ENCODE results near the gene AK8. TPM values are rescaled to one million over a fixed set of nuclear protein-coding genes. Genes with fewer than 3 reads are reported as not detected.

AK8 gene
- total and polyA plus RNA-seq, 5 donors: 0.25 to 1.0 (median 0.33) TPM

DNA sequence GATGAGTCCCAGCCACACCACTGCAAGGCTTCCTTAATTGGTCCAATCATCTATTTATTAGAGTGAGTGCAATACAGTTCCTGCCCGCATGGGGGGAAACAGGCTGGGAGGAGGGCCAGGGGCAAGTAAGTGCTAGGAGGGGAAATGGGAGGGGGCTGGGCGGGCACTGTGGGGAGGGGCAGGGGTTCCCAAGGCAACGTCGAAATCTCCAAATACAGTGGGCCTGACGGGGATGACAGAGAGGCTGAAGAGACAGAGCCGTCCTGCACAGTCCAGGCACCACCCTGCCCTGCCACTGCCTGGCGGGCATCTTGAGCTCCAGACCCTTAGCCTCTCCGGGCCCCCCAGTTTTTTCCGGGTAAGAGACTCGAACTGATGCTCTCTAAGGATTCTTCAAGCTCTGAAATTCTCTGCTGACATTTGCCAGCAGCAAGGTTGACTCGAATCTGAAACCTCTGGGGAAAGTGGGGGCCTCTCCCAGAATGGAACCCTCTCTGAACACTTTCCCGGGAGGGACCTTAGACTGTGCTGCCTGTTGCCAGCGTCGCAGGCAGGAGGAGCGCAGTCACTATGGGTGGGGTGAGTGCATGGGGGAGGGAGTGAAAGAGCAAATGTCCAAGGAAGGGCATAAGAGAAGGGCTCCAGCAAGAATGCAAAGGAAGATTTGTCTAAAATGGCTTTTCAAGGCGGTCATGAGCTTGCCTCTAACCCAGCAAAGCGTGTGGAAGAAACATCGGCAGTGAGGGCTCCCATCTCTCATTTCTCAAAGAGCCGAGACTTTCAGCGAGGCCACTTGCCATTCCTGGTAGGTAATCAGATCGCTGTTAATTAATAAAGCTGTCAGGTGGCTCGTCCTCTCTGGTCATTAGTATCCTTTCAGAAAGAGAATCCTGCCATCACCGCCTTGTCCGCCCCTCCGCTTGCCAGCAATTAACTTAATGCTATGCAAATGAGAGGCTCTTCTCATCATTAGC is 108.9 kb downstream of the AK8 start:
- Histone ChIP-seq H3K9me3 (ENCODE audit: control insufficient read depth, low read length) (no peaks in the 10 kb centered on the region), H3K4me1 (ENCODE audit: control insufficient read depth, insufficient read depth, low read length) (peaks cover 1% of the 10 kb centered on the region), H3K4me3 (ENCODE audit: low read length) (peak overlapping the region; percentile 60), H3K27ac (ENCODE audit: low read length) (peak overlapping the region; percentile 76), H3K27me3 (ENCODE audit: control insufficient read depth, insufficient read depth) (no peaks in the 10 kb centered on the region)
- WGBS: 1% methylated on average over 25 of the region's 25 CpGs
- DNase-seq (peak; percentile 62 to 79 (median 73)), ATAC-seq (peak; percentile 85 to 90)
- intact Hi-C loops (cut with DNase I): no loop called here

GRCh38 chr9:132763574-132763973 is 114.5 kb downstream of the AK8 start:
- Histone ChIP-seq H3K4me1 (ENCODE audit: control insufficient read depth, insufficient read depth, low read length) (no peaks in the 10 kb centered on the region), H3K27ac (ENCODE audit: low read length) (no peak overlapping the region), H3K4me3 (ENCODE audit: low read length) (no peak overlapping the region), H3K9me3 (ENCODE audit: control insufficient read depth, low read length) (no peaks in the 10 kb centered on the region), H3K27me3 (ENCODE audit: control insufficient read depth, insufficient read depth) (no peaks in the 10 kb centered on the region)
- WGBS: 84% methylated on average over 3 of the region's 3 CpGs
- no peak for ATAC-seq
- DNase-seq: no peak
- intact Hi-C loops (cut with DNase I): no loop called here

GRCh38 chr9:132762896-132763295 is 115.2 kb downstream of the AK8 start:
- ATAC-seq (no peak), DNase-seq (no peak)
- intact Hi-C loops (cut with DNase I): no loop called here
- 86% methylated on average over 4 of the region's 4 CpGs for WGBS
- Histone ChIP-seq H3K27me3 (ENCODE audit: control insufficient read depth, insufficient read depth) (no peaks in the 10 kb centered on the region), H3K9me3 (ENCODE audit: control insufficient read depth, low read length) (no peaks in the 10 kb centered on the region), H3K27ac (ENCODE audit: low read length) (no peak overlapping the region), H3K4me1 (ENCODE audit: control insufficient read depth, insufficient read depth, low read length) (no peaks in the 10 kb centered on the region), H3K4me3 (ENCODE audit: low read length) (no peak overlapping the region)

GRCh38 chr9:132761602-132762001 is 116.5 kb downstream of the AK8 start:
- Histone ChIP-seq H3K27ac (ENCODE audit: low read length) (no peak overlapping the region), H3K4me1 (ENCODE audit: control insufficient read depth, insufficient read depth, low read length) (no peaks in the 10 kb centered on the region), H3K4me3 (ENCODE audit: low read length) (no peak overlapping the region), H3K9me3 (ENCODE audit: control insufficient read depth, low read length) (no peaks in the 10 kb centered on the region), H3K27me3 (ENCODE audit: control insufficient read depth, insufficient read depth) (no peaks in the 10 kb centered on the region)
- DNase-seq: no peak
- intact Hi-C loops (cut with DNase I): no loop called here
- no peak for ATAC-seq
- 86% methylated on average over 1 of the region's 1 CpG for WGBS

GRCh38 chr9:132760057-132760456 is 118.0 kb downstream of the AK8 start:
- ATAC-seq: no peak
- Histone ChIP-seq H3K4me3 (ENCODE audit: low read length) (no peak overlapping the region), H3K9me3 (ENCODE audit: control insufficient read depth, low read length) (no peaks in the 10 kb centered on the region), H3K27me3 (ENCODE audit: control insufficient read depth, insufficient read depth) (no peaks in the 10 kb centered on the region), H3K4me1 (ENCODE audit: control insufficient read depth, insufficient read depth, low read length) (no peaks in the 10 kb centered on the region), H3K27ac (ENCODE audit: low read length) (no peak overlapping the region)
- WGBS: 83% methylated on average over 1 of the region's 1 CpG
- intact Hi-C loops (cut with DNase I): no loop called here
- DNase-seq: no peak

- H3K27ac ChIP-seq (ENCODE audit: low read length): no peak overlapping the region
- no peak overlapping the region for H3K4me3 ChIP-seq (ENCODE audit: low read length)
- intact Hi-C loops (cut with DNase I): no loop called here
- H3K9me3 ChIP-seq (ENCODE audit: control insufficient read depth, low read length): no peaks in the 10 kb centered on the region
- no peak for DNase-seq
- ATAC-seq: no peak
- no peaks in the 10 kb centered on the region for H3K4me1 ChIP-seq (ENCODE audit: control insufficient read depth, insufficient read depth, low read length)
- H3K27me3 ChIP-seq (ENCODE audit: control insufficient read depth, insufficient read depth): no peaks in the 10 kb centered on the region
- whole genome bisulfite sequencing: 87% methylated on average over 18 of the region's 18 CpGs
These were observed 121.1 kb downstream of the AK8 start for GRCh38 chr9:132757016-132757415.

- ATAC-seq (peak in 1 of 2 donors; percentile 31), DNase-seq (no peak)
- no peak overlapping the region for H3K27ac ChIP-seq (ENCODE audit: low read length)
- no peaks in the 10 kb centered on the region for H3K9me3 ChIP-seq (ENCODE audit: control insufficient read depth, low read length)
- intact Hi-C loops (cut with DNase I): no loop called here
- no peaks in the 10 kb centered on the region for H3K27me3 ChIP-seq (ENCODE audit: control insufficient read depth, insufficient read depth)
- WGBS: 55% methylated on average over 18 of the region's 18 CpGs
- no peaks in the 10 kb centered on the region for H3K4me1 ChIP-seq (ENCODE audit: control insufficient read depth, insufficient read depth, low read length)
- no peak overlapping the region for H3K4me3 ChIP-seq (ENCODE audit: low read length)
These were observed 121.8 kb downstream of the AK8 start for GRCh38 chr9:132756214-132756845.

- no peak overlapping the region for H3K27ac ChIP-seq (ENCODE audit: low read length)
- no peaks in the 10 kb centered on the region for H3K9me3 ChIP-seq (ENCODE audit: control insufficient read depth, low read length)
- intact Hi-C loops (cut with DNase I): no loop called here
- WGBS: 74% methylated on average over 9 of the region's 9 CpGs
- ATAC-seq (no peak), DNase-seq (no peak)
- no peaks in the 10 kb centered on the region for H3K27me3 ChIP-seq (ENCODE audit: control insufficient read depth, insufficient read depth)
- H3K4me3 ChIP-seq (ENCODE audit: low read length): no peak overlapping the region
- H3K4me1 ChIP-seq (ENCODE audit: control insufficient read depth, insufficient read depth, low read length): no peaks in the 10 kb centered on the region
These were observed 123.0 kb downstream of the AK8 start for GRCh38 chr9:132755096-132755495.

DNA sequence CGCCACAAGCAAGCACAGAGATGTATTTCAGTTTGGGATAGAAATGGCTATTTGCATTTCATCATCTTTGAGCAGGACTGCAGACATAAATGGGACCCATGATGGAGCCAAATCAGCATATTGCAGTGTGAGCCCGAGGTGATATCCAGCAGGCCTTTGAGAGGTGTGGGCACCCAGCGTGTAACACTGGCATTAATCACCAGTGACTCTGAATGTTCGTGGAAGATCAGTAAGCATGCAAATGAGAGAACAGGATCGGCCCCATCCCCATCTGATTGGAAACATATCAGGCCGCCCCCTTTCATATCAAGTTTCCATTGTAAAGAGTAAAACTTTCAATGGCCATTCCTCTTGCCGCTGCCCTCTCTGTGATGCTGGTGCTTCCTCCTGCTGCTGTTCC is 123.8 kb downstream of the AK8 start:
- 90% methylated on average over 7 of the region's 7 CpGs for WGBS
- H3K27ac ChIP-seq (ENCODE audit: low read length): no peak overlapping the region
- DNase-seq: no peak

GRCh38 chr9:132753593-132753880 is 124.5 kb downstream of the AK8 start:
- intact Hi-C loops (cut with DNase I): no loop called here
- no peak overlapping the region for H3K27ac ChIP-seq (ENCODE audit: low read length)
- H3K9me3 ChIP-seq (ENCODE audit: control insufficient read depth, low read length): no peaks in the 10 kb centered on the region
- no peak for DNase-seq
- no peaks in the 10 kb centered on the region for H3K27me3 ChIP-seq (ENCODE audit: control insufficient read depth, insufficient read depth)
- no peak overlapping the region for H3K4me3 ChIP-seq (ENCODE audit: low read length)
- no peak for ATAC-seq
- no peaks in the 10 kb centered on the region for H3K4me1 ChIP-seq (ENCODE audit: control insufficient read depth, insufficient read depth, low read length)
- WGBS: 87% methylated on average over 7 of the region's 7 CpGs

More for the DNA sequence above, 123.8 kb downstream of the AK8 start:
- H3K27me3 ChIP-seq (ENCODE audit: control insufficient read depth, insufficient read depth): no peaks in the 10 kb centered on the region
- no peak for ATAC-seq
- H3K4me1 ChIP-seq (ENCODE audit: control insufficient read depth, insufficient read depth, low read length): no peaks in the 10 kb centered on the region
- H3K9me3 ChIP-seq (ENCODE audit: control insufficient read depth, low read length): no peaks in the 10 kb centered on the region
- H3K4me3 ChIP-seq (ENCODE audit: low read length): no peak overlapping the region
- intact Hi-C loops (cut with DNase I): no loop called here

DNA sequence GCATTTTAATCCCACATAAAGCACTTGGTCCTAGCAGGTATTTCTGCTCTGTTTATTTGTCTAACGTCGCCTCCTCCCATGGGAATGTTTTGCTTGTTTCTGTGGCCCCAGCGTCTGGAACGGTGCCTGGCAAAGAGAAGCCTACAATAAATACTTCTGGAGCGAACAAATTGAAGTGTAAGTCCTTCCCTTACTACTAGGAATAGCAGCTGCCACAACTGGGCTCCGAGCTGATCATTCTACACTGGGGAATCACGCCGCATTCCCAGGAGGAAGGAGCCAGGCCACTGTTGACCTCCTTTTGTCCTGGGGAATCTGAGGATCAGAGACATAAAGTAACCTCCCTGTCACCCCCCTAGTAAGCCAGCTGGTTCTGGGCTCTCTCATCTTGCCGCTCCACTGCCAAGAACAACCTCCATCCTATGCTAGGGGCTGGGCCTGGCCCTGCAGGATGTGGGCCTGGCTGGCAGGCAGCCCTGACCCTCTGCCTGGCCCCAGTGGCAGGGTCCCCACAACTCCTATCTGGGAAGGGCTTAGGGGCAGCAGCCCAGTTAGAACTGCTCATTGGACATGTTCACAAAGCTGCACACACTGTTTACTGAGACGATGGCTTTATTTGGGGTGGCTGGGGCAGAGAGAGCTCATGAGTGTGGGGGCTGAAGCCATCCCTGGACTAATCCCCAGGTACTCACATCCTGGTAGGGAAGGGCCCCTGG is 125.0 kb downstream of the AK8 start:
- WGBS: 48% methylated on average over 10 of the region's 10 CpGs
- DNase-seq: no peak
- H3K9me3 ChIP-seq (ENCODE audit: control insufficient read depth, low read length): no peaks in the 10 kb centered on the region
- intact Hi-C loops (cut with DNase I): no loop called here
- no peaks in the 10 kb centered on the region for H3K4me1 ChIP-seq (ENCODE audit: control insufficient read depth, insufficient read depth, low read length)
- no peak overlapping the region for H3K4me3 ChIP-seq (ENCODE audit: low read length)
- no peak overlapping the region for H3K27ac ChIP-seq (ENCODE audit: low read length)
- no peak for ATAC-seq
- no peaks in the 10 kb centered on the region for H3K27me3 ChIP-seq (ENCODE audit: control insufficient read depth, insufficient read depth)

All from right cardiac atrium (tissue), 5 donors.